NK-92 (cell line): Measurements from ENCODE around the gene SPANXC.
"Not testable (repeated sequence)": the region's sequence is repeated elsewhere in the genome, so short reads cannot be mapped to it uniquely, and the experiment has no call there.

Source experiments
- DNase-seq: peaks from one replicate; lab custom pipeline; 2025; ENCODE audit not compliant: unreplicated experiment; lab: John Stamatoyannopoulos, UW

The SPANXC gene

DNA sequence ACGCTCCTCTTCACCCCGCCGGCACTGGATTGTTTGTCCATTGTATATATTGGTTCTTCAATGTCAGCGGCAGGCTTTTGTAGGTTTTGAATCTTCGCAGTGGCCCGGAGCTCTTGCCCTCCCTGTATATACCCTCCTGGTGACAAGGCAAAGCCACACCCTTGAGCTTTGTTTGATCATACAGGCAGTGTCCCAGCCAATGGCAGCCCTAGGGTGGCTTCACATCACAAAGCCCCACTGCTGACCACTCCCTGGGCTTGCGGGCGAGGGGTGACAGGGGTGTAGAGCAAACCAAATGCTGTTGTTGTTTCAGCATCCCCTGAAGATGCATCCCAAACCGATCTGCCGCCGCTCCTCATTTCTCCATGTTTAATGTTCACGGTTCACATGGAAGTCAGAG, at the start of gene SPANXC:
Gene SPANXC, minus strand, starts transcription at position 101 of the 400 bp plus-strand sequence. Its CDS starts 60 bp downstream, at position 41.
- DNase-seq, result not testable (repeated sequence)

DNA sequence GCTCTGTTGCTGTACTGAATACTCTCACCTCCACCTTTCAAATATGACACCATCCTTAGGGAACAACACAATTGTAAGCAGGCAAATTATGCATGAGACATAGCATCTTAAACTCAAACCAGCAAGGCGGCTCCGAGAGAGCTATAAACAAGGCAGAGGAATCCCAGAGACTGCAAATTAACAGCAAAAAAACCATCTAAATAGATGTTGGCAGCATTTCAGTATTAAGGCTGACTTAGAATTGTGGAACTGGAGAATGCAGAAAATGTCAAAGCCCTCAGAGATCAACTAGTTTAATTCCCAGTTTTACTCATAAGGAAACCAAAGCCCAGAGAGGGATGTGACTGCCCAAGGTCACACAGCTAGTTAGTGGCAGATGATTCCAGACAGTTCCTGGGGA, 37.2 kb upstream of the SPANXC start:
- no peak for DNase-seq

DNA sequence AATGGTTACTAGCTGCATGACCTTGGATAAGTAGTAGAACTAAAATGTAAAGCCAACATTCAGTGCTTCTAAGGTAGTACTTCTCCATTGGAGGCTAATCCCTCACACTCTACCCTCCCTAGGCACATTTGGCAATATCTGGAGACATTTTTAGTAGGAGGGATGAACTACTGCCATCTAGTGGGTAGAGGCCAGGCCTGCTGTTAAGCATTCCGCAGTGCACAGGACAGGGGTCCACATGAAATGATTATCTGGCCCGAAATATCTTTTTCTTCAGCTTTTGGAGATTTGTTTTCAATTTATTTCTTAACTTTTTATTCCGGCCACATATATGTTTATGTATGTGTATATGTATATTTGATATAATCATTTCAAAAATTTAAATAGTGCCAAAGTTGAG, 36.0 kb upstream of the SPANXC start:
- no peak for DNase-seq

DNA sequence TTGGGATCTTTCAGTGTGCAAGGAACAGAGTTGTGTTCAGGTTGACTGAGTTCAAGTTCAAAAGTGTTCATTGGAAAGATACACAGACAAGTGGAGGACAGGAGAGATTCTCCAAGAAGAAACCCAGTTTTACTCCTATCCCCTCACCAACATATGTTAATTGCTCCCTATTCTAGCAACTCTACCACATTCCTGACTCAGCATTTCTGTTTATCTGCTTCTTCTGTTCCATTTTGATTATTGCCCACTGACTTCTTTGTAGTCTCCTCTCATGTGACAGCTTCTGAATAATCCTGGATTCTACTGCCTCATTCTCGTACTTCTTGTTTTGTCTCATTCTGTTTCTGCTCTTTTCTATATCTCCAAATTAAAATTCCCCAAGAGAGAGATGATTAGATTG, 15.8 kb upstream of the SPANXC start:
- DNase-seq, result no peak

DNA sequence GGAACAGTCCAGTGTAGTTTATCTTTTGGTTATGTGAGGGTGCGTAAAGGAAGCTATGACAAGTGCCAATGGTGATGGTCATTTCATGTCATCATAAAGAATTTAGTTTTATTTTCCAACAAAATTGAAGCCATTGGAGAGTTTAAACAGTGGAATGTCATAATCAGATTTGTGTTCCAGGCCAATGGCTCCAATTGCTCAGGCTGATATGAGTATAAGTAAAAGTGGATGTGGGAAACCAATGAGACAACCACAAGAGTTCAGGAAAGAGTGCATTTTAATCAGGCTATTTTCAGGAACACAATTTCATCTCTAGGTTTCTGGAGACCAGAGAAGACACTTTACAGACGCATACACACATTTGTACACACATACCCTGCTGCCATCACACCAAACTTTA, 20.7 kb downstream of the SPANXC start:
- DNase-seq, result no peak

DNA sequence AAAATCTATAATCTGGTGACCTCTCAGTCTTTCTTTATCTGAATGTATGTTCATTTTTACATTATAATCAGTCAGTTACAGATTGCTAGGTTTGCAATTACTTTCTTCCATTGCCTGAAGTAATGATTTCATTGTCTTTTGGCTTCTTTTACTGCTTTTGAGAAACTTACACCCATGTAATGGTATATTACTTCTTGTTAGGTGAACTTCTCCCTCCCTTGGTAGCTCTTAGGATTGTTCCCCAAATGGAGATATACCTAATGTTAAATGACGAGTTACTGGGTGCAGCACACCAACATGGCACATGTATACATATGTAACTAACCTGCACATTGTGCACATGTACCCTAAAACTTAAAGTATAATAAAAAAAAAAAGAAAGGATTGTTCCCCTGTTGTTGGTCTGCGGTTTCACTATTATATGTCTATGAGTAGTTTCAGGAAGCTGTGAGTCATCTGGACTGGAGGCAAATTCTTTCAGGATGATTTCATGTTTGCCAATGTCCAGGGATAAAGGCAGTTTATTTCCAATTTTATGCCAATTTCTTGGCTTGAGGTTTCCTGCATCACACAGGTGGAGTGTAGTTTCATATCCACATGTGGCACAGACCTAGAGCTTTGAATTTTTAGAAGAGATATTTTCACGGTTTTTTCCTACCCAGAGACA, 21.8 kb downstream of the SPANXC start:
- DNase-seq, result no peak

DNA sequence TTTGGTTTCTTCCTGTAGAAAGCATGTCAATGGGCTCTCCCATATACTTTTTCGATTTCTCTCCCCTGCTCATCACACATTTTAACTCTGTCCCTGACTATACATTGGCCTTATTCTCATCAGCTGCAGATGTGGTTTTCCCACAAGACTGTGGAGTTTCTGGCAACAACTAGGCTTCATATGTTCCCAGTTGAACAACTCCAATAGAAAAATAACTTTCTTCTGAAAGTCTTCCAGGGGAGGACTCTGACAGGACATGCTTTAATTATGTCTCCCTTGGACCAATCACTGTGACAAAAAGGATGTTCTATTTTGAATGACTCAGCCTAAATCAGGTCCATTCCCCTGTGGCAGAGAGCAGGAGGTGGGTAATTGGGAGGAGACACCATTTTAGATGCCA, 28.1 kb downstream of the SPANXC start:
- no peak for DNase-seq

DNA sequence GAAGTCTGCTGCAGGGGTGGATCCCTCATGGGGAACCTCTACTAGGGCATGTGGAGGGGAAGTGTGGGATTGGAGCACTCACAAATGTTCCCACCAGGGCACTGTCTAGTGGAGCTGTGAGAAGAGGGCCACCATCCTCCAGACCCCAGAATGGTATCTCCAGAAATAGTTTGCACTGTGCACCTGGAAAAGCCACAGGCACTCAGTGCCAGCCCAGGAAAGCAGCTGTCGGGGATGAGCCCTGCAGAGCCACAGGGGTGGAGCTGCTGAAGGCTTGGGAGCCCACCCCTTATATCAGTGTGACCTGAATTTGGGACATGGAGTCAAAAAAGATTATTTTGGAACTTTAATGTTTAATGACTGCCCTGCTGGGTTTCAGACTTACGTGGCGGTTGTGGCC, 40.4 kb downstream of the SPANXC start:
- DNase-seq, result no peak
